Hepatocyte (in vitro differentiated cells): ENCODE results near the gene CDK3. TPM values are rescaled to one million over a fixed set of nuclear protein-coding genes. Genes with fewer than 3 reads are reported as not detected.

Experiments
- DNase-seq: peaks from one replicate; pipeline ENCODE4 v3.0.0-alpha.2; 2016; ENCODE audit warnings: low spot score
- H2AFZ ChIP-seq: fragments of 200-600 bp; sonication (generic); 2 replicates; pipeline ENCODE4 v1.6.0; 2016; ENCODE audit warnings: antibody characterized with exemption, mild to moderate bottlenecking
- H3K27ac ChIP-seq: fragments of 200-600 bp; sonication (generic); 2 replicates; pipeline ENCODE4 v1.5.1; 2016; ENCODE audit warnings: mild to moderate bottlenecking
- H3K27me3 ChIP-seq: fragments of 200-600 bp; sonication (generic); 2 replicates; pipeline ENCODE4 v1.6.1; 2016
- H3K36me3 ChIP-seq: fragments of 200-600 bp; sonication (generic); replicated peaks from 2 replicates; pipeline ENCODE4 v1.5.1; 2016; ENCODE audit warnings: low read depth; ENCODE audit not compliant: insufficient read depth
- H3K4me1 ChIP-seq: fragments of 200-600 bp; sonication (generic); 2 replicates; pipeline ENCODE4 v1.5.1; 2016; ENCODE audit warnings: mild to moderate bottlenecking, moderate library complexity; ENCODE audit not compliant: insufficient read depth
- H3K4me2 ChIP-seq: fragments of 200-600 bp; sonication (generic); 2 replicates; pipeline ENCODE4 v1.6.0; 2016
- H3K4me3 ChIP-seq: fragments of 200-600 bp; sonication (generic); 2 replicates; pipeline ENCODE4 v1.5.1; 2016; ENCODE audit warnings: mild to moderate bottlenecking
- H3K79me2 ChIP-seq: fragments of 200-600 bp; sonication (generic); 2 replicates; pipeline ENCODE4 v1.6.0; 2017; ENCODE audit warnings: mild to moderate bottlenecking
- H3K9me2 ChIP-seq: fragments of 200-600 bp; sonication (generic); replicated peaks from 2 replicates; pipeline ENCODE4 v1.6.0; 2017; ENCODE audit warnings: mild to moderate bottlenecking; ENCODE audit not compliant: insufficient read depth
- H3K9me3 ChIP-seq: fragments of 200-600 bp; sonication (generic); 2 replicates; pipeline ENCODE4 v1.5.1; 2016; ENCODE audit warnings: low read depth, mild to moderate bottlenecking
- H4K20me1 ChIP-seq: fragments of 200-600 bp; sonication (generic); 2 replicates; pipeline ENCODE4 v1.6.0; 2016; ENCODE audit warnings: mild to moderate bottlenecking; ENCODE audit not compliant: insufficient read depth, poor library complexity, severe bottlenecking
- EZH2 ChIP-seq: fragments of 200-600 bp; sonication (generic); IDR thresholded peaks from 2 replicates; pipeline ENCODE4 v1.6.1; 2016; ENCODE audit warnings: antibody characterized with exemption, mild to moderate bottlenecking, borderline replicate concordance
- EZH2phosphoT487 ChIP-seq: fragments of 200-600 bp; sonication (generic); IDR thresholded peaks from one replicate; pipeline ENCODE4 v1.6.1; 2018; ENCODE audit warnings: antibody characterized with exemption, mild to moderate bottlenecking, low read depth, moderate library complexity; ENCODE audit not compliant: unreplicated experiment, severe bottlenecking
- WGBS: methylation state at CpG from one replicate; pipeline ENCODE4 v1.1.6; 2016; ENCODE audit warnings: low lambda C conversion rate; ENCODE audit errors: missing lambda C conversion rate; 5-methylcytosine and 5-hydroxymethylcytosine counted together
- polyA plus RNA-seq: library from polyadenylated mRNA; unstranded; fragments of >200 nt; fragmentation: Nextera tagmentation; extraction: Ambion mirVana; gene quantifications from 2 replicates; pipeline ENCODE4 v1.2.1, GENCODE V29; 2016
- total RNA-seq: library from RNA; depleted of rRNA; stranded (reverse); fragments of >200 nt; gene quantifications from 2 replicates; pipeline ENCODE4 v1.2.3, GENCODE V29; 2014
- TF ChIP-seq, protein P1 (sequence below): fragments of 200-600 bp; sonication (generic); IDR thresholded peaks from 2 replicates; pipeline ENCODE4 v1.5.1; 2016; ENCODE audit warnings: antibody characterized with exemption, mild to moderate bottlenecking; ENCODE audit not compliant: poor library complexity

CDK3 gene
- total and polyA plus RNA-seq, 2 experiments from 2014 or later = 7.8 to 10.6 TPM

- H4K20me1 ChIP-seq = peaks cover 10% of the 10 kb centered on the region
- peak within 1 kb of the TSS; percentile 97 for H3K27ac ChIP-seq
- H3K9me2 ChIP-seq = no peaks in the 10 kb centered on the region
- H3K79me2 ChIP-seq = peaks cover 58% of the 10 kb centered on the region
- no peak for TF ChIP-seq EZH2
- TF ChIP-seq, protein P1, sequence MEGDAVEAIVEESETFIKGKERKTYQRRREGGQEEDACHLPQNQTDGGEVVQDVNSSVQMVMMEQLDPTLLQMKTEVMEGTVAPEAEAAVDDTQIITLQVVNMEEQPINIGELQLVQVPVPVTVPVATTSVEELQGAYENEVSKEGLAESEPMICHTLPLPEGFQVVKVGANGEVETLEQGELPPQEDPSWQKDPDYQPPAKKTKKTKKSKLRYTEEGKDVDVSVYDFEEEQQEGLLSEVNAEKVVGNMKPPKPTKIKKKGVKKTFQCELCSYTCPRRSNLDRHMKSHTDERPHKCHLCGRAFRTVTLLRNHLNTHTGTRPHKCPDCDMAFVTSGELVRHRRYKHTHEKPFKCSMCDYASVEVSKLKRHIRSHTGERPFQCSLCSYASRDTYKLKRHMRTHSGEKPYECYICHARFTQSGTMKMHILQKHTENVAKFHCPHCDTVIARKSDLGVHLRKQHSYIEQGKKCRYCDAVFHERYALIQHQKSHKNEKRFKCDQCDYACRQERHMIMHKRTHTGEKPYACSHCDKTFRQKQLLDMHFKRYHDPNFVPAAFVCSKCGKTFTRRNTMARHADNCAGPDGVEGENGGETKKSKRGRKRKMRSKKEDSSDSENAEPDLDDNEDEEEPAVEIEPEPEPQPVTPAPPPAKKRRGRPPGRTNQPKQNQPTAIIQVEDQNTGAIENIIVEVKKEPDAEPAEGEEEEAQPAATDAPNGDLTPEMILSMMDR = peak; percentile 35
- no peak for TF ChIP-seq EZH2phosphoT487
- peaks cover 49% of the 10 kb centered on the region for H3K4me1 ChIP-seq
- peak within 1 kb of the TSS; percentile 31 for H2AFZ ChIP-seq
- no peaks in the 10 kb centered on the region for H3K27me3 ChIP-seq
- peak within 1 kb of the TSS; percentile 83 for H3K4me2 ChIP-seq
- WGBS = 2% methylated on average over 60 of the region's 72 CpGs
- H3K36me3 ChIP-seq = no peaks in the 10 kb centered on the region
- H3K9me3 ChIP-seq = no peaks in the 10 kb centered on the region
- H3K4me3 ChIP-seq = peak within 1 kb of the TSS; percentile 62
- peak; percentile 99 for DNase-seq
These were observed 21.5 kb upstream of the CDK3 start, which contains the start of the genes ACOX1 and TEN1 for GRCh38 chr17:75978938-75979704. Gene ACOX1 (minus strand): TSS chr17:75979166. CDS start chr17:75979073, 93 bp downstream. Gene TEN1 (plus strand): TSS chr17:75979240. CDS start chr17:75986193, 6,953 bp downstream.

GRCh38 chr17:75979705-75980187, 20.9 kb upstream of the CDK3 start:
- H3K9me3 ChIP-seq = no peaks in the 10 kb centered on the region
- DNase-seq = no peak
- peaks cover 58% of the 10 kb centered on the region for H3K79me2 ChIP-seq
- peak overlapping the region; percentile 83 for H3K4me2 ChIP-seq
- H3K4me1 ChIP-seq = peaks cover 49% of the 10 kb centered on the region
- no peaks in the 10 kb centered on the region for H3K36me3 ChIP-seq
- peaks cover 6% of the 10 kb centered on the region for H4K20me1 ChIP-seq
- no peaks in the 10 kb centered on the region for H3K27me3 ChIP-seq
- TF ChIP-seq EZH2phosphoT487 (no peak), EZH2 (no peak)
- TF ChIP-seq, protein P1 = no peak
- peak overlapping the region; percentile 30 for H3K4me3 ChIP-seq
- H3K27ac ChIP-seq = peak overlapping the region; percentile 97
- H3K9me2 ChIP-seq = no peaks in the 10 kb centered on the region
- WGBS = 7% methylated on average over 19 of the region's 19 CpGs
- peak overlapping the region; percentile 31 for H2AFZ ChIP-seq

DNA sequence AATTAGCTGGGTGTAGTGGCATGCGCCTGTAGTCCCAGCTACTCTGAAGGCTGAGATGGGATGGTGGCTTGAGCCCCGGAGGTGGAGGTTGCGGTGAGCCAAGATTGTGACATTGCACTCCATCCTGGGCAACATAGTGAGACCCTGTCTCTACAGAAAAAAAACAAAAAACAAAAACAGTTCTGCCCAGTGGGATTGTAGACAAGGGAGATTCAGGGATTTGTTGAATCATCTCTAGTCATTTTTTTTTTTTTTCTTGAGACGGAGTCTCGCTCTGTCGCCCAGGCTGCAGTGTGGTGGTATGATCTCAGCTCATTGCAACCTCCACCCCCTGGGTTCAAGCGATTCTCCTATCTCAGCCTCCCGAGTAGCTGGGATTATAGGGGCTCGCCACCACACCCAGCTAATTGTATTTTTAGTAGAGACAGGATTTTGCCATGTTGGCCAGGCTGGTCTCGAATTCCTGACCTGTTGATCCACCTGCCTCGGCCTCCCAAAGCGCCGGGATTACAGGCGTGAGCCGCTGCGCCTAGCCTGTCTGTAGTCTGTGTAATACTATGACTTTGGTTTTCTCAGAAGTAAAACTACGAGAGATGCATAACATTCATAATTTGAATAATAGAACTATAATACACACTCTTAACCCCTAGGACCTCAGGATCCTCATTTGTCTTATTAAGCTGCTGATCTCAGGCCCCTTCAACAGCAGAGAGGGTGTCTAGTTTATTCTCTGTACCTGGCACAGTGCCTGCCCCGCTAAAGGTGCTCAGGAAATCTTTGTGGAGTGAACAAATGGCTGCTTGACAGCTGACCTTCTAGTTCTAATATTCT, 20.3 kb upstream of the CDK3 start:
- Histone ChIP-seq H3K4me3 (peak overlapping the region; percentile 30), H3K36me3 (no peaks in the 10 kb centered on the region), H3K4me2 (peak overlapping the region; percentile 83), H2AFZ (peak overlapping the region; percentile 31), H3K9me2 (no peaks in the 10 kb centered on the region), H3K27ac (peak overlapping the region; percentile 97), H3K4me1 (peaks cover 49% of the 10 kb centered on the region), H3K9me3 (no peaks in the 10 kb centered on the region), H4K20me1 (peaks cover 6% of the 10 kb centered on the region), H3K79me2 (peaks cover 59% of the 10 kb centered on the region), H3K27me3 (no peaks in the 10 kb centered on the region)
- 81% methylated on average over 18 of the region's 18 CpGs for WGBS
- DNase-seq = no peak
- no peak for TF ChIP-seq EZH2phosphoT487
- TF ChIP-seq, protein P1 = no peak
